Astrocyte (in vitro differentiated cells and primary cell): Measurements from ENCODE around the gene IQCK. TPM values are rescaled to one million over a fixed set of nuclear protein-coding genes. Genes with fewer than 3 reads are reported as not detected.
A peak's percentile ranks its signal among the peaks of the same experiment; 100 is the strongest.

Source experiments
- DNase-seq: peaks from one replicate; pipeline ENCODE4 v3.0.0-alpha.2; 2010; ENCODE audit warnings: low read depth
- FAIRE-seq: peaks from 2 replicates; lab custom pipeline; 2011; peaks lifted over from hg19 to GRCh38; lab: Jason Lieb, UNC
- H2AFZ ChIP-seq: 2 replicates; pipeline ENCODE4 v1.6.0; 2012; ENCODE audit warnings: low read depth, low read length, inconsistent platforms
- H3K27ac ChIP-seq: 2 replicates; pipeline ENCODE4 v1.5.1; 2011; ENCODE audit warnings: low read depth, low read length, inconsistent platforms
- H3K27me3 ChIP-seq: 2 replicates; pipeline ENCODE4 v1.6.0; 2011; ENCODE audit warnings: low read length, inconsistent platforms; ENCODE audit not compliant: insufficient read depth
- H3K36me3 ChIP-seq: 2 replicates; pipeline ENCODE4 v1.5.1; 2011; ENCODE audit warnings: low read length, inconsistent platforms; ENCODE audit not compliant: insufficient read depth
- H3K4me1 ChIP-seq: 2 replicates; pipeline ENCODE4 v1.5.1; 2011; ENCODE audit warnings: low read length, inconsistent platforms; ENCODE audit not compliant: insufficient read depth
- H3K4me2 ChIP-seq: 2 replicates; pipeline ENCODE4 v1.6.0; 2012; ENCODE audit warnings: low read length, inconsistent platforms
- H3K4me3 ChIP-seq: 2 replicates; pipeline ENCODE4 v1.5.1; 2011; ENCODE audit warnings: low read depth, mild to moderate bottlenecking, low read length, inconsistent platforms; ENCODE audit not compliant: insufficient read depth
- H3K79me2 ChIP-seq: 2 replicates; pipeline ENCODE4 v1.6.0; 2012; ENCODE audit warnings: mild to moderate bottlenecking, low read length, inconsistent platforms; ENCODE audit not compliant: insufficient read depth
- H3K9ac ChIP-seq: 2 replicates; pipeline ENCODE4 v1.6.0; 2012; ENCODE audit warnings: mild to moderate bottlenecking, low read length, inconsistent platforms
- H3K9me3 ChIP-seq: 2 replicates; pipeline ENCODE4 v1.5.1; 2012; ENCODE audit warnings: low read depth, mild to moderate bottlenecking, low read length, inconsistent platforms; ENCODE audit not compliant: insufficient read depth
- H4K20me1 ChIP-seq: 2 replicates; pipeline ENCODE4 v1.6.0; 2012; ENCODE audit warnings: low read length, inconsistent platforms; ENCODE audit not compliant: insufficient read depth
- H3K27ac Mint-ChIP-seq: one replicate; pipeline ENCODE4 v1.8.0; 2021; ENCODE audit warnings: mild to moderate bottlenecking, mixed read lengths; ENCODE audit not compliant: unreplicated experiment
- H3K27me3 Mint-ChIP-seq: one replicate; pipeline ENCODE4 v1.8.0; 2021; ENCODE audit warnings: low read depth, mixed read lengths; ENCODE audit not compliant: unreplicated experiment
- H3K36me3 Mint-ChIP-seq: one replicate; pipeline ENCODE4 v1.8.0; 2021; ENCODE audit warnings: low read depth, mixed read lengths; ENCODE audit not compliant: unreplicated experiment
- H3K4me1 Mint-ChIP-seq: one replicate; pipeline ENCODE4 v1.8.0; 2021; ENCODE audit warnings: low read depth, mixed read lengths; ENCODE audit not compliant: unreplicated experiment
- H3K4me3 Mint-ChIP-seq: one replicate; pipeline ENCODE4 v1.8.0; 2021; ENCODE audit warnings: mild to moderate bottlenecking, moderate library complexity, mixed read lengths; ENCODE audit not compliant: unreplicated experiment
- H3K9me3 Mint-ChIP-seq: one replicate; pipeline ENCODE4 v1.8.0; 2021; ENCODE audit warnings: mild to moderate bottlenecking, mixed read lengths; ENCODE audit not compliant: unreplicated experiment
- CTCF ChIP-seq: IDR thresholded peaks from 2 replicates; pipeline ENCODE4 v1.5.1; 2011; ENCODE audit warnings: low read depth, mild to moderate bottlenecking, inconsistent platforms, low read length, moderate library complexity; ENCODE audit not compliant: insufficient read depth
- EZH2 ChIP-seq: IDR thresholded peaks from 2 replicates; pipeline ENCODE4 v1.6.1; 2012; ENCODE audit warnings: mild to moderate bottlenecking, low read length, inconsistent platforms; ENCODE audit not compliant: insufficient read depth
- total RNA-seq: library from RNA; stranded (reverse); gene quantifications from 2 replicates; pipeline ENCODE4 v1.2.1, GENCODE V29; 2021

The IQCK gene
- total RNA-seq, 1 donor from 2014 or later: 5.9 TPM

GRCh38 chr16:19899605-19899955 lies 181.5 kb downstream of the IQCK start:
- Histone ChIP-seq H3K79me2 (no peaks in the 10 kb centered on the region), H3K9me3 (no peaks in the 10 kb centered on the region), H3K36me3 (no peaks in the 10 kb centered on the region), H3K9ac (no peak overlapping the region), H2AFZ (no peak overlapping the region), H4K20me1 (no peaks in the 10 kb centered on the region), H3K27me3 (no peaks in the 10 kb centered on the region), H3K4me3 (no peak overlapping the region), H3K27ac (no peak overlapping the region), H3K4me2 (no peak overlapping the region), H3K4me1 (no peaks in the 10 kb centered on the region)
- Mint-ChIP-seq H3K4me3 (no peak overlapping the region), H3K36me3 (no peaks in the 10 kb centered on the region), H3K27me3 (peaks cover 15% of the 10 kb centered on the region), H3K9me3 (no peaks in the 10 kb centered on the region), H3K4me1 (no peaks in the 10 kb centered on the region), H3K27ac (no peak overlapping the region)
- DNase-seq: no peak
- FAIRE-seq: no peak
- TF ChIP-seq CTCF (no peak), EZH2 (no peak)

GRCh38 chr16:19901164-19901563 lies 183.1 kb downstream of the IQCK start:
- no peaks in the 10 kb centered on the region for H3K36me3 Mint-ChIP-seq
- Histone ChIP-seq H3K27ac (no peak overlapping the region), H3K9me3 (no peaks in the 10 kb centered on the region), H4K20me1 (no peaks in the 10 kb centered on the region), H3K4me1 (no peaks in the 10 kb centered on the region), H3K4me2 (no peak overlapping the region), H3K4me3 (no peak overlapping the region), H3K27me3 (no peaks in the 10 kb centered on the region), H2AFZ (no peak overlapping the region), H3K9ac (no peak overlapping the region), H3K36me3 (no peaks in the 10 kb centered on the region), H3K79me2 (no peaks in the 10 kb centered on the region)
- DNase-seq (no peak), FAIRE-seq (no peak)
- peaks cover 22% of the 10 kb centered on the region for H3K27me3 Mint-ChIP-seq
- TF ChIP-seq EZH2 (no peak), CTCF (no peak)
- no peaks in the 10 kb centered on the region for H3K4me1 Mint-ChIP-seq
- H3K9me3 Mint-ChIP-seq: no peaks in the 10 kb centered on the region
- no peak overlapping the region for H3K27ac Mint-ChIP-seq
- H3K4me3 Mint-ChIP-seq: no peak overlapping the region

GRCh38 chr16:19907161-19907992 lies 189.3 kb downstream of the IQCK start:
- peak; percentile 94 for TF ChIP-seq CTCF
- no peak for TF ChIP-seq EZH2
- H2AFZ ChIP-seq: peak overlapping the region; percentile 43
- H3K79me2 ChIP-seq: no peaks in the 10 kb centered on the region
- H3K4me3 Mint-ChIP-seq: no peak overlapping the region
- no peak overlapping the region for H3K27ac ChIP-seq
- H3K9me3 ChIP-seq: no peaks in the 10 kb centered on the region
- FAIRE-seq: no peak
- no peaks in the 10 kb centered on the region for H3K36me3 ChIP-seq
- H3K27me3 ChIP-seq: no peaks in the 10 kb centered on the region
- peaks cover 22% of the 10 kb centered on the region for H3K27me3 Mint-ChIP-seq
- H3K4me2 ChIP-seq: peak overlapping the region; percentile 65
- H3K4me3 ChIP-seq: no peak overlapping the region
- H3K27ac Mint-ChIP-seq: no peak overlapping the region
- H3K9ac ChIP-seq: no peak overlapping the region
- no peaks in the 10 kb centered on the region for H3K36me3 Mint-ChIP-seq
- no peaks in the 10 kb centered on the region for H3K9me3 Mint-ChIP-seq
- peak; percentile 30 for DNase-seq
- no peaks in the 10 kb centered on the region for H4K20me1 ChIP-seq
- H3K4me1 Mint-ChIP-seq: no peaks in the 10 kb centered on the region
- H3K4me1 ChIP-seq: peaks cover 3% of the 10 kb centered on the region
